CD4-positive, alpha-beta T cell treated with Interferon alpha-2 for 1 hour (primary cell): Measurements from ENCODE around the gene ATP12A.

Experiments used
- DNase-seq, 2 donors: peaks; one replicate each; pipeline ENCODE4 v3.0.0-alpha.2; 2020 to 2022

ATP12A gene

GRCh38 chr13:24663586-24663985 is 16.6 kb upstream of the ATP12A start:
- DNase-seq = no peak

- DNase-seq = no peak
Observed at GRCh38 chr13:24664726-24665409, 15.3 kb upstream of the ATP12A start.

- no peak for DNase-seq
Observed at GRCh38 chr13:24668511-24668910, 11.7 kb upstream of the ATP12A start.

- no peak for DNase-seq
Observed at GRCh38 chr13:24668955-24669582, 11.1 kb upstream of the ATP12A start.

GRCh38 chr13:24670174-24670573 is 10.0 kb upstream of the ATP12A start:
- DNase-seq = no peak

- peak in 1 of 2 donors; percentile 20 for DNase-seq
Observed at GRCh38 chr13:24670961-24671381, 9.2 kb upstream of the ATP12A start.

GRCh38 chr13:24671386-24672113 is 8.7 kb upstream of the ATP12A start:
- DNase-seq = peak in 1 of 2 donors; percentile 41

- DNase-seq = no peak
Observed at GRCh38 chr13:24672141-24673132, 7.8 kb upstream of the ATP12A start.

- DNase-seq = no peak
Observed at GRCh38 chr13:24675806-24676570, 4.2 kb upstream of the ATP12A start.

GRCh38 chr13:24678151-24678550 is 2.1 kb upstream of the ATP12A start:
- DNase-seq = no peak

- no peak for DNase-seq
Observed at GRCh38 chr13:24679686-24680085, 522 bp upstream of the ATP12A start.

- DNase-seq = no peak
Observed at GRCh38 chr13:24680921-24681604, 855 bp downstream of the ATP12A start.

GRCh38 chr13:24681930-24682329 is 1.7 kb downstream of the ATP12A start:
- no peak for DNase-seq

GRCh38 chr13:24682353-24682752 is 2.1 kb downstream of the ATP12A start:
- DNase-seq = no peak

- no peak for DNase-seq
Observed at GRCh38 chr13:24683351-24683750, 3.1 kb downstream of the ATP12A start.

GRCh38 chr13:24683838-24684599 is 3.8 kb downstream of the ATP12A start:
- peak; percentile 49 to 68 for DNase-seq

- peak in 1 of 2 donors; percentile 42 for DNase-seq
Observed at GRCh38 chr13:24684600-24684998, 4.4 kb downstream of the ATP12A start.

- DNase-seq = no peak
Observed at GRCh38 chr13:24685314-24685713, 5.1 kb downstream of the ATP12A start.

GRCh38 chr13:24687611-24688010 is 7.4 kb downstream of the ATP12A start:
- no peak for DNase-seq

- DNase-seq = no peak
Observed at GRCh38 chr13:24688111-24688510, 7.9 kb downstream of the ATP12A start.

- DNase-seq = no peak
Observed at GRCh38 chr13:24688950-24689349, 8.7 kb downstream of the ATP12A start.
